GM03348 (cell line): Measurements from ENCODE around the gene HERC2.

ENCODE experiments used
- DNase-seq: peaks from one replicate; pipeline ENCODE4 v3.0.0; 2012; ENCODE audit warnings: low spot score

HERC2 gene

DNA sequence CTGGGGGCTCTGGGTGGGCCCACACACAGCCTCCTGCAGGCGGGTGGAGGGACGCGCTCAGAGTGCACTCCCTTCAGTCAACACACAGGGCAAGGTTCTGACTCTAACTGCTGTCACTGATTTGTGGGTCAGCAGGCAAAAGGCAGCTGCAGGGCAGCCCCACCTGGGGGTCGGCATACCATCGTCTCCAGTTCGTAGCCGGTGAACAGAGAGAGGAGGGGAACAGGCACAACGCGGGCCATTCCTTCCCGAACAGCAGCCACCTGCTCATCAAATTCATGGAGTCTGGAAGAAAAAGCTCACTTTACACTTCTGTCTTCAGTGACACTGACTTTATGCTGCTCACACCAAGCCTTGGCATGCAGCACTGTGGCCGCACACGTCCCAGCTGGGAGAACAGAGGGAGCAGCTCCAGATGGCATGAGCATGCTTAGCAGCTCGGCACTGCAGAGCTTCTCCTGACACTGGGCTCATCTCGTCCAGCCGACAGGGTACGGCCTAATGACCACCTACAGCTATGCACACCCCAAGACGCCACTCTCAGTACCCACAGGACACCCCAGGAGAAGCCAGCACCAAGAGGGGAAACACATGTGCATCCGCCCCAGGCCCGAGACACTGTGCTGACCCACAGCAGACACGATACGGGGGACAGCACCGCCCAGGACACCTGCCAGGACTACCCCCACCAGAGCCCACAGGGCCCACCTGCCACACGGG lies 208.4 kb downstream of the HERC2 start:
- DNase-seq, result no peak

- DNase-seq, result no peak
Observed at GRCh38 chr15:28112962-28113361, 209.0 kb downstream of the HERC2 start.

GRCh38 chr15:28112101-28112760 lies 209.7 kb downstream of the HERC2 start:
- no peak for DNase-seq

DNA sequence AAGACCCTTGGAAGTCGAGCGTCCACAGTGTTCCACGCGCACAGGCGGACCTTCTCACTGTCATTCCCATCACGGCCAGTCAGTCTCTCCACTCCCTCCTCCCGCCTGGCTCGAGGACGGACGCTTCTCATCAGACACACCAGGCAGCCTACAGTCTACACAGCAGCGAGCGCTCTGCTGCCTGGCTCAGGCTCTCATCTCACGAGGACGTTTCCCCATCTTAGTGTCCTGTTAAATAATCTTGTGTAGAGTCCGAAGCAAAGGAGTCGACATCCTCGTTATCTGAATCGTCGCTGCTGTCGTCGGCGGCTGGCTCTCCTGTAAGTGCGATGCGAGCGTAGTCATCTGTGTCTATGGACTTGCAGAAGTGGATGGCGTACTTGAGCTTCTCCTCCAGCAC lies 210.4 kb downstream of the HERC2 start:
- DNase-seq, result no peak

- DNase-seq, result no peak
Observed at GRCh38 chr15:28110481-28110881, 211.5 kb downstream of the HERC2 start.

- DNase-seq, result no peak
Observed at GRCh38 chr15:28109626-28110455, 212.1 kb downstream of the HERC2 start.

DNA sequence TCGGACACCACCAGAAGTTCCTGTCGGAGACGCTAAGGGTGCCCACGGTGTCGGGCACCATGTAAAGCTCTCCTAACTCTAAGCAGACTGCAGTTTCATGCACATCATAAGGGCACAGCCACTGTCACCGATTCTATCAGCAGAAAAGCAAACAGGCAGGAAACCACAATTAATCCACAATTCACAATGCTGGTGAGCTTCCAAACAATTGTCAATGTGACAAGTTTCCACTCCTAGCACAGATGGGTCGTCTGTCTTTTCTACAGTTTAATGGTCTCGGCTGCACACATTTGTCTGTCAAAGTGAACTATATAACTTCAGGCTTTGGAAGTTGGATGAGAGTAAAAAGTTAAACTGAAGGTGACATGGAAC lies 214.1 kb downstream of the HERC2 start:
- DNase-seq, result no peak

DNA sequence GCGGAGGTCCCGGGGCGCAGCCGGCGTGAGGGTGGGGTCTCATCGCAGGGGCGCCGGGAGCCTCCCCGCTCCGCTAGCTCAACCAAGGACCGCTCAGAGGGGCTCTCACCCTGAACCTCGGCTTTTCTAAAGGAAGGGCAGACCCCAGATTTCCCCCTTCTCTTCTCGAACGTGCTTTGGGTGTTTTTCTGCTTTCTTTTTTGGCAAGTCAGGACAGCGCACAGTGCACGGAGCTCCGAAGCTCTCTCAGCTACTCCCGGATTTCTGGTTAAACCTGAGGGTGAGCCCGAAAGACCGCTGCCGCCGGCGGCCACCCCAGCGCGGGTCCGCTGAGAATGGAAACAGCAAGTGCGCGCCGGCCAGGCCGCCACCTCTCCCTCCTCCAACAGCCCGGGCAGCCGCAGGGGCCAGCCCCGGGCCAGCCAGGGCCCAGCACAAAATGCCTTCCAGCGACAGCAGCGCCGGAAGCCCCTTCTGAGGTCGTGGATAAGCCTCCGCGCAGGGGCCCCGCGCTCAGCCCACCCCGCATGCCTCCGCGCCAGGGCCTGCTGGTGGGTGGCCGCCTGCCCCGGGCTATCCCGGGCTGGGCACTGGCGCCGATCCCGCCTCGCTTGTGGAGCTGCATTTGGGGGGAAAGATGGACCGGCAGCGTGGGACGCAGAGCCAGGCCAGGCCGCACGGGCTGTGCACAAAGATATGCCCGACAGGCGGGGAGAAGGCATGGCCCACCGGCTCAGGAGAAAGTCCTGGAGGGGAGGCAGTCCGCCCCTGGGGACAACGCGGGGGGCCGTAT lies 214.7 kb downstream of the HERC2 start:
- peak; percentile 54 for DNase-seq

- peak; percentile 71 for DNase-seq
Observed at GRCh38 chr15:28106294-28107110, 215.5 kb downstream of the HERC2 start.

DNA sequence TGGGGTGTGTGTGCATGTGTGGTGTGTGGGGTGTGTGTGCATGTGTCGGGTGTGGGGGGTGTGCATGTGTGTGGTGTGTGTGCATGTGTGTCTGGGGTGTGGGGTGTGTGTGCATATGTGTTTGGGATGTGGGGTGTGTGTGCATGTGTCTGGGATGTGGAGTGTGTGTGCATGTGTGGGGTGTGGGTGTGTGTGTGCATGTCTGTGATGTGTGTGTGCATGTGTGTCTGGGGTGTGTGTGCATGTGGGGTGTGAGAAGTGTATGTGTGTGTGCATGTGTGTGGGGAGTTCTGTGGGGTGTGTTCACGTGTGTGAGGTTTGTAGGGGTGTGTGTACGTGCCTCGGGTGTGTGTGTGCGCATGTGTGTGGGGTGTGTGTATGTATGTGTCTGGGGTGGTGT lies 216.2 kb downstream of the HERC2 start:
- DNase-seq, result no peak

- DNase-seq, result no peak
Observed at GRCh38 chr15:28105224-28105791, 216.7 kb downstream of the HERC2 start.

DNA sequence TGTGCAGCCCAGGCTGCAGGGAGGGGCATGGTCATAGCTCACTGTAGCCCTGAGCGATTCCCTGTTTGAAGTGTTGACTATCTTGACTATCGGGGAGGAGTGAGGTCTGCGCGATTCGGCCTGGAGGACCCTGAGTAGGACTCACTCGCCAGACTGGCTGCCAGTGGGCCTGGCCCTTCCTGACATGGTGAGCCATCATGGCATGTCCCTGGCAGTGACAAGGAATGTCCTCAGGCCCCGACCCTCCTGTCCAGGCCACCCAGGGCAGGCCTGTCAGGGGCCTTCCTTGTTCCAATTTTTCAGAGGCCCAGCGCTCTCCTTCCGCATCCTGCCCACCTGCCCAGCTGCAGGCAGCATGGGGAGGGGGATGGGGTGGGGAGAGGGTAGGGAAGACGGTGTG lies 217.7 kb downstream of the HERC2 start:
- DNase-seq, result no peak

- DNase-seq, result no peak
Observed at GRCh38 chr15:28103831-28104230, 218.1 kb downstream of the HERC2 start.

GRCh38 chr15:28101983-28102441 lies 220.0 kb downstream of the HERC2 start:
- no peak for DNase-seq

GRCh38 chr15:28101201-28101600 lies 220.8 kb downstream of the HERC2 start:
- no peak for DNase-seq

- no peak for DNase-seq
Observed at GRCh38 chr15:28100516-28101195, 221.3 kb downstream of the HERC2 start.

DNA sequence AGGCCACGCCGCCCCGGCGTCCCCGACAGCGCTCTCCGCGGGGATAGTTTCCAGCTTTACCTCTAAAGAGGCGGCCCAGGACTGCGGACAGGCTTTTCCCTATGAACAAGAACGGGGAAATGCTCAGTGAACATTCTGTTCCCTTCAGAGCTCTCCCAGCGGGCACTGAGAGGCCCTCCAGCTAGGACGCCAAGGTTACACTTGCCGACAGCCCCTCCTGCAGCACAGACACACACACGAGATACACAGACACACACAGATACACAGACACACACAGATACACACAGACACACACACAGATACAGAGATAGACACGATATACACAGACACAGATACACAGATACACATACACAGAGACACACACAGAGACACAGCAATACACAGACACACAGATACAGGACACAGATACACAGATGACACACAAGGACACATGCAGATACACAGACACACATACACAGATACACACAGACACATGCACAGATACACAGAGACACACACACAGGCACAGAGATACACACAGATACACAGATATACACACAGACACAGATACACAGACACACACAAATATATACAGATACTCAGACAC lies 222.3 kb downstream of the HERC2 start:
- no peak for DNase-seq

GRCh38 chr15:28098766-28099554 lies 223.0 kb downstream of the HERC2 start, which contains the start of gene OCA2:
TSS of gene OCA2 (minus strand) at chr15:28099315. CDS start at chr15:28081874, 17,441 bp downstream.
- DNase-seq, result peak; percentile 72

GRCh38 chr15:28098360-28098765 lies 223.6 kb downstream of the HERC2 start:
- DNase-seq, result no peak
